ENCODE data around the gene CSNK1E.

Gene CSNK1E

DNA sequence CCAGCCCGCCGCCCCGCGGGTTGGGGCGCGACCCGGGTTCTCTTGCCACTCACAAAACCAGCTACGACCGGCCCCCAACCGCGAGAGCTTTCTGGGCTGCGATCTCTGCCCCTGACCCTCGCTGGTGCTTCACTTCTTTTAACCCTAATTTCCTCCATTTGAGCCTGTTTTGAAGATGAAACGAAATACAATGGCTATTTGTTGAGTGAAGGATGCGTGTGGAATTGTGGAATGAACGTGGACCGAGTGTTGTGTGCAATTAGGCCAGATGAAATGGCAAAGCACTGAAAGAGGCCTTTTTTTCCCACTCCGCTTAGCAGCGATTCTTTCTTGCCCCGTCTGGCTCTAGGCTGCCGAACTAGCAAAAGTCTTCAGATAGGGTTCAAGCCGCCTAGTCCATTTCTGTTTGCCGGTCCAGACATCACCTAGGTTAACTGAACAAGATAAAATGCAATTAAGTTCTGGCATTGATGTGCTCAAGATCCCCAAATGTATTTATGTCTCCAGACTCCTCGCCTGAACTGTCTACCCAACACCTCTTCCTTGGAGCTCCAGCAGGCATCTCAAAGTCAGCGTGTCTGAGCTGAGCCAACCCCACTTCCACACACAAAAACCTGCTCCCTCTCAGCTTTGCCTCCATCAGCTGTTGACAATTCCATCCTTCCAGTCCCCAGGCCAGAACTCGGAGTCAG lies 44.0 kb downstream of the CSNK1E start:
- DNase-seq (ENCODE audit: low spot score): peak; percentile 81

DNA sequence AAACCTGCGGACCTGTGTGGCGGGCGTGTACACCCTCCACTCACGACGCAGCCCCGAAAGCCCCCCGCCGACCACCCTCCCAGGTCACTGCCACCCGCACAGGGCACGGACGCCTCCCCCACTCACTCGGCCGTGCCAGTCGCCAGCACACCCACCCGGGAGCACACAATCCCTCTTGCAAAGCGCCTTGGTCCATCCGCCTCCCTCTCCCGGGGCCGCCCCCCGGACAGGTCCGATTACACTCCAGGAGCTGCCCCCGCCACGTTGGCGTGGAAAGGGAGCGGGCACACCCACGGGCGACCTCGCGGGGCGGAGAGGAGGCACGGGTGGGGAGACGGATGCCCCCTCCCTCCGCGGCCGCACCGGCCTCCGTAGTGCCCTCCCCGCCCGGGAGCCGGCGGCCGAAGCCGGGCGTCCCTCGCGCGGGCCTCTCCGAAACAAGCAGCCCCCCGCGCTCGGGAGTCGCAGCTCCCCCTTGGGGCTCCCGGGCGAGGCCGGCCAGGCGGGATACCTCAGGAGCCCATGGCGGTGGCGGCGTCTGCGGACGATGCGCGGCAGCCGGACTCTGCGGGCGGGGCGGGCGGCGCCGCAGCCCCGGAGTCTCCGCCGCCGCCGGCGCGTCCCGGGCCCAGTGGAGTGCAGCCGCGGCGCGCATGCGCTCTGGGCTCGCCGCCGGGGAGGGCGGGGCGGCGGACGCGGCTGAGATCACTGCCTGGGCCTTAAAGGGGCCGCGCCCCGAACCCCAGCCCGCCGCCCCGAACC lies 44.7 kb downstream of the CSNK1E start, which contains the start of gene TMEM184B:
TMEM184B (minus strand) TSS at position 638 of the 762 bp plus-strand sequence. CDS start 25,049 bp downstream, outside the sequence.
- peak; percentile 86 for DNase-seq (ENCODE audit: low spot score)

DNA sequence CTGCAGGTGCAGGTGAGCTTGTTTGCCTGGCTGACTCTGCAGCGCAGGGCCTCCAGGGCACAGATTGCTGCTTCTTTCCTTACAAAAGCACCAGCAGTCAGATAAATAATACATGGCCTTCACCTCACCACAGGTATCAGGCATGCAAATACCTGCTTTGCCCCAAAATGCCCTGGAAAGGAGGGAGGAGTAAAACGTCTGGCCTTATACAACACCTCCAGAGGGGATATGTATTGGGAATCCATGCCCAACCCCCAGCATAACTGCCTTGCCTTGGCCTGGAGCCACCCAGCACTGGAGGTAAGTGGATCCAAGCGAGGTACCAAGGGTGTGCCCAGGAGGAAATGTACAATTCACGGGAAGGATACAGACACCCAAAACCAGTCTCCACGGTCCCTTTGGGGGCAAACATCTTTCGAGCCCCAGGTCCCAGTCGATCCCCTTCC lies 45.3 kb downstream of the CSNK1E start:
- no peak for DNase-seq (ENCODE audit: low spot score)

DNA sequence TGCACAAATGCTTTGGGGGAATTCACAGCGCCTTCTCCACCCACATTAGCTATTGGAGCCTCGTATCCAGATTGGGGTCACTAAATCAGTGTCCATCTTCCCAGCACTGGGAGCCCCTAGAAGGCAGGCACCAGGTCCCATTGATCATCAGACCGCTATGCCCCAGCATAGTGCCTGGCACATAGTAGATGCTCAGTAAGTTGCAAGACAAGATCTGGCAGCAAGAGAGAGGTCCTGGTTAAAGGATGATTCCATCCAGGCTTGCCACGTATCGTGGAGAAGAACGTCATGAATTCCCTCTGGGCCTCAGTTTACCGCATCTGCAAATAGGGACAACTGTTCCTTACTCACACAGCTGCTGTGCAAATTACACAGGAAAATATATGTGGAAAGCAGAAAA lies 46.1 kb downstream of the CSNK1E start:
- no peak for DNase-seq (ENCODE audit: low spot score)

DNA sequence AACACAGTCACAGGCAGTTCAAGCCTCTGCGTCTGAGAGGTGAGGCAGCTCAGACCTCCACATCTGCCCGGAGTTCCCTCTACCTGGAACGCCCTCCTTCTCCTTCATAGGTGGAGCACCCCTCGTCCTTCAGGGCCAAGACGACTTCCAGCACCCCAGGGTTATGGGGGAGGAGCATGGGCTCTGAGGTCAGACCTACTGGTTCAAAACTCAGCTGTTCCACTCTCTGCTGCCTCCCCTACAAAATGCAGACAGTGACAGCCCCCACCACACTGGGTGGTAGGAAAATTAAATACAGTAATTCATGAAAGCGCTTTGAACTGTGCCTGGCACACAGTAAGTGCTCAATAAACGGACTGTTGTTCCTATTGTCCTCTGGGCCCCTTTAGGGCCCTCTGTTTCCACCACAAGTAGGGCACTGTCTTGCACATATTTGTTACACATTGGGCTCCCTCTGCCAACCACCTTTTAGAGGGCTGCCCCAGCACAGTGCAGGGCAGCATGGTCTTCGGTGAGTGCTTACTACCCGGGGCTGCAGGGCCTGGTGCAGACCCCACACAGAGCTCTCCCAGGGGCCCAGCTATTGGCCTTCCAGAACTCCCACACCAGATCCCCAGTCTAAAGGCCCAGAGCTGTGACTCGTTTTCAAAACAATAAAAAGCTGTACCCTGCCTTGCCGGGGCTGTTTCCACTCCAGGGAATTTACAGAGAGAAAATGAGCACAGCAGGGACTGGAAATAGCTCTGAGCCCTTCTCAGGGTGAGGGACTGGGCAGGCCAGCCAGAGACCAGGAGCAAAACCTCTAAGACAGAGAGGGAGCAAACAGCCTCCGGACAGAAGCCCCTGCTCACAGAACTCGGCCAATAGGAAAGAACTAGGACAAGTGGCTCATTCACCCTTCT lies 46.9 kb downstream of the CSNK1E start:
- DNase-seq (ENCODE audit: low spot score): peak; percentile 74

DNA sequence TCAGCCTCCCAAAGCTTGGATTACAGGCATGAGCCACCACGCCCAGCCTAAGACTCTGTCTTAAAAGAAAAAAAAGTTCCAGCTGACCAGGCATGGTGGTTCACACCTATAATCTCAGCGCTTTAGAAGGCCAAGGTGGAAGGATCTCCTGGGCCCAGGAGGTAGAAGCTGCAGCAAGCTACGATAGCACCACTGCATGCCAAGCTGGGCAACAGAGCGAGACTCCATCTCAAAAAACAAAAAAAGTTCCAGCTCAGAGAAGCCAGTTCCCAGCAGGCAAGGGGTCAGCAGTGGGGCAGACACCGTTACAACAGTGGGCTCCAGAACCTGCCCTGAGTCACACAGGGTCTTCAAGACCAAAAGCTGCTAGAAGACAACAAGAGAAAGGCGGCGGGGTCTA lies 47.8 kb downstream of the CSNK1E start:
- DNase-seq (ENCODE audit: low spot score): no peak

DNA sequence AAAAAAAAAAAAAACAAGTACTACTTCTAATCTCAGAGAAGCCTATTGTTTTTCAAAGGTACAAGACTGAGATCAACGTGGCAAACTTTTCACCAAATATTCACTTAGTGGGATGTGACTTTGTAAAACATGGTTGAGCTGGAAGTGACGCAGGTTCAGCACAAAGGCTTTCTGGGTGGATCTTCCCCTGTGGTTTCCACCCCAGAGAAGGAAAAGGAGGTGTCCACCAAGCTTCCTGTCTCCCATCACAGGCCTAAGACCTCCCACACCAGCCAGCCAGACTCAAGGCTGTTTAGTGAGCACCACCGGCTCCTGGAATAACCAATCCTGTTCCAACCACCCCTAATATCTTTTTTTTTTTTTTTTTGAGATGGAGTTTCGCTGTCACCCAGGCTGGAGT lies 50.1 kb downstream of the CSNK1E start:
- DNase-seq (ENCODE audit: low spot score): no peak

DNA sequence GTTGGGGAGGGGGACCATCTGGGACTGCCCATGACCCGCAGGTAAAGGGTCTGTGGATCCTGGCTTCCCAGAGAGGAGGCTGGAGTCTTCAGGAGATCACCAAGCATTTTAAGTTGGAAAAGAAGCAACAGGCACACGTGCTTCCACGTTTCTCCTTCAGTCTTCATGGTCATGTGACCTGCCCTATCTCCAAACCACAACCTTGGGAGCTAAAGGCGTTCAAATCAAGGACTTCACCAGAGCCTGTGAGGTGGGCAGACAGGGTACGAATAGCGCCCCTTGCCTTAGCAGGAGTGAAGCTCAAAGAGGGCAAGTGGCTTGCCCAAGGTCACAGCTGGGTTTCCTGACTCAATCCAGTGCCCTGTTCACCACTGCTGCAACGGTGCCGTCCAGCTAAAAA lies 51.1 kb downstream of the CSNK1E start:
- no peak for DNase-seq (ENCODE audit: low spot score)

DNA sequence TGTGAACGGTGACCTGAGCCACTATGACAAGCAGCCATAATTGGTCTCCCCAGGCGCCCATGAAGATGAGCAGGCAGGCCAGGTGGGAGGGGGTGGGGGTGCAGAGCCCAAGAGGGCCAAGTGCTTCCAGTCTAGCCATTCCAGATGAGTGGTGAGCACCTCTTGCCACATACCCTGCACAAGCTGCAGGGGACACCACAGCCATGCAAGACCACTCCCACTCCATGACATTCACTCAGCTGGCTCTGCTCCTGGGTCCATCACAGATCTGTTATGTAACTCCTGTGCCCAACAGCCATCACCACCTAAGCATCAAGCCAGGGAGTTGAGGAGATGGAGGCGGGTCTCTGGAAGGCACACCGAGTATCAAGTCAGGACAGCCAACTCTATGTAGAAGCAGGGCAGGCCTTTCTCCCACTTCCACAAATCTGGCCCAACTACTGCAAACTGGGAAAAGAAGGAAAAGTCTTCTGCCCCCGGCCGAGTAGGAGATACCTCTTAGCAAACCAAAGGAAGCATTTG lies 52.9 kb downstream of the CSNK1E start:
- no peak for DNase-seq (ENCODE audit: low spot score)

DNA sequence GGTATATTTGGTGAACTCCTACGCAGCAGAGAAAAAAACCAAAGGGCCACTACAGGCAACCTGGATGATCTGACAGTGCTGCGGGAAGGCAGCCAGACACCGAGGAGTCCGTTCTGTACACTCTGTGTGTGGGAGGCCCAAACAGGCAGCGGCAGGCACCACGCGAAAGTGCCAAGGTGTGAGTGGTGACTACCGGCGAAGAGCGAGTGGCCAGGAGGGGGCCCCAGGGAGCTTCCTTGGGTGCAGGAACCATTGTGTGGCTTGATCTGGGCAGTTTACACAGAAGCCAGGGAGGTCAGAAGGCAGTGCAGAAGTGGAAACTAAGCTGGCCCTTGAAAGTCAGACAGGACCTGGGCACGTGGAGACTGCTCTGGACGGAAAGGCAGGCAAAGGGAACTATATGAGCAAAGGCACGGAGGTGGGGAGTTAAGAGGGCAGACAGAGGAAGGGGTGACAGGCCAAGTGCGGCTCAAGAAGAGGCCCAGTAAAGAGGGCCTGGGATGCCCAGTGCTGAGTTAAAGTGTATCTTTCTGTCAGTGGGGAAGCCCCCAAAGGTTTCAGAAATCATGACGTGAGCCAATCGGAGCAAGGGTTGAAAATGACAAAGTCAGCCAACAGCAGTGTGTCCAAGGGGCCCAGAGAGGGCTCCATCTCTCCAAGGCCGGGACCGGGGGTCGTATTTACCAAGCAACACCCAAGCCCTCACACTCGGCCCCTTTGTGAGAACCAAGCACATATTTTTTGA lies 55.0 kb downstream of the CSNK1E start:
- peak; percentile 73 for DNase-seq (ENCODE audit: low spot score)

DNA sequence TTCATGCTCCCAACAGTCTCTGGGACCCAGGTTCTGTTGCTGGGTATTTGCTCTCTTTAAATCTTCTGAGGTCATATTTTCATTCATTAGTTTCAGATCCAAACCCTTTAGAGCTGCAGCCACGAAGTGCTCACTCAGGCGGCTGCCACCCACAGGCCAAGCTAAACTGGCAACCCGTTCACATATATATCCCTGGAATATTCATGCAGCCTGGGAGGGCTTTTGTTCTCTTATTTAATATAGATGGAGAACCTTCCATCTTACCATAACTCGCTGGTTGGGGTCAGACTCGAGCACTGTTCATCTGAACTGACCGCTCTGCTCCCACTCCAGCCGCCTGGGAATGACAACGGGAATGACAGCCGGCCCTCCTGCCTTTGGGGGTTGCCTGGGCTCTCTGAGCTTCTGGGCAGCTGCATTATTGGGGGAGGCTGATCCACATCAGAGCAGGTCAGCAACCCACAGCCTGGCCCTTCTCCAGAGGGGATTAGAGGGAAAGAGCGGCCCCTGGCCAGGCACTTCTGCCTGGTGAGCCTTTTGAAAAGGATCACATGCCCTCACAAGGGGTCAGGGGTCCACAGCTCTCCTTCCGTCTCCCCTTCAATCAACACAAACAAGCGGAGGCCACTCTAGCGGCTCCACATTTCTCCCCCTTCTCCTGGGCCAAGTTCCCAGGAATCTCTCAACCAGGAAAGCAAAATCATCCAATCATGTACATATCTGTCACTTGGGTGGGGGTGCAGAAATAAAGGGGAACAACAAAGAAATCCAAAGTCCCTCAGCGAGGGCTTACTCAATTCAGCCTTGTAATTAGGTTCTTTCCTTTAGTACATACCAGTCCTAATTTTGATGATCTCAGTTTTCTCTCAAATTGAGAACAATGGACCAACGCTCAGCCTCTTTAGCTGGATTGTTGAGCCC lies 56.2 kb downstream of the CSNK1E start:
- DNase-seq (ENCODE audit: low spot score): peak; percentile 55

DNA sequence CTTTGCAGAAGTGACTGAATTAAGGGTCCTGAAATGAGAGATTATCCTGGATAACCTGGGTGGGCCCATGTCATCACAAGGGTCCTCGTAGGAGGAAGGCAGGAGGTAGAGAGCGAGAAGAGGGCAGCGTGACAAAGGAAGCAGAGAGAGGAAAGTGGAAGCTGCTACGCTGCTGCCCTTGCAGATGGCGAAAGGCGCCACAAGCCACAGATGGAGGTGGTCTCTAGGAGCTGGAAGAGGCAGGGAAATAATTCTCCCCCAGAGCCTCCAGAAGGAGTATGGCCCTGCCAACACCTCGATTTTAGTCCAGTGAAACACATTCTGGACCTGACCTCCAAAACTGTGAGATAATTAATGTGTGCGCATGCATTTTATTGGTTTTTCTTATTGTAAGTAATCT lies 57.9 kb downstream of the CSNK1E start:
- DNase-seq (ENCODE audit: low spot score): no peak

DNA sequence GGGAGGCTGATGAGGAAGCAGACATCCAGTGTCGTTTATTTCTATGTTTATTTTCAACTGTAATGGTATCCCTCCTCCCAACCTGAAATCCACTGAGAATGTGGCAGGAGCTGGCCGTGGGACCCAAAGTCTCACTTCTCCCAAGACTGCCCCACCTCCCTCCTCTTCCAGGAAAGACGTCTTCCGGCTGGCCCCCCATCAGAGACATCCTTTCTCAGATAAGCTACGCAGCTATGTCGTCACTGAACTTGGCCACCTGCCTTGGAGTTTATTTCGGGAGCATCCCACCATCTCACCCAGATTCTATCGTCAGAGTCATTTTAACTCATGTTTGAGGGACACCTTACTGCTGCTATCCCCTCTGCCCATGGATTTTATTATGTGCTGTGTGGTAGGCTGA lies 58.3 kb downstream of the CSNK1E start:
- no peak for DNase-seq (ENCODE audit: low spot score)

DNA sequence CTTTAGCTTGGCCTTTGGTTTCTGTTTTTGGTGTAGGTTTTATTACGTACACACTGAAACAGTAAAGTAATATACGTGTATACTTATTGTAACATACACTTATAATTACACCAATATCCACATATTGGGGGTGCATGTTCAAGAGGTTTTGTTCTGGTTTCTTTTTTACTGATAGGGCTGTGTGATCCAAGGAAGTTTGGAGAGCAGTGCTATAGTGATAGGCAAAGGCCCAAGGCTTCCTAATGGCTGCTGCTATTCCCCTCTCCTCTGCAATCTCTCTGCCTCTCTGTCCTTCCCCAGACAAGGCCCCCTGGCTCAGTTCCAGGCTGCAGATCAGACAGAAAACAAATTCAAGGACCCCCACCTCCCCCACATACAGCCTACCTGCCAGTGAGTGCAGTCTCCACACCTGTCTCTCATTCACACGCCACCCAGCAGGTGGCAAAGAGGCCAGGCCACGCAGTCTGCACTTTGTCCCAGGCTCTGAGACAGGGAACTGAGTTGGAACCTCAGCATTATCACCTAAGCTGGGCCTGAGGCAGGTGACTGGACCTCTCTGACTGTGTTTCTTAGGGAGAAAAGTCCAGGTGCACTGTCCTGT lies 59.5 kb downstream of the CSNK1E start:
- no peak for DNase-seq (ENCODE audit: low spot score)

DNA sequence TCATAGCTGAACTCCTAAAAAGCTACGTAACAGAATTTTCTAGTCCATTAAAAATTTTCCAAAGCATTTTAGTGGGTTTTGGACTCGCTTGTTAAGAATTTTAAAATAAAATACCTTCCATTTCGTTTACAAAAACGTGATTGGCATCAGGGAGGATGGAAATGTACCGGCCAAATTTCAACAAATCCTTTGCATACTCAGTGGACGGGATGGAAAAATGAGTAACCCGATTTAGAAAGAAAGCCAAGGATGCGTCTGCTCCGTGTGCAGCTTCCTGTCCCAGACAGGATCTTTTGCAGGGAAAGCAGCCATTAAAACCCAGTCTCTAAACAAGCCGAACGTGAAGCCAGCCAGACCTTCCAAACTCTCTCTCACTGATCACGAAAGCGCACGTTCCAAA lies 60.1 kb downstream of the CSNK1E start:
- no peak for DNase-seq (ENCODE audit: low spot score)

DNA sequence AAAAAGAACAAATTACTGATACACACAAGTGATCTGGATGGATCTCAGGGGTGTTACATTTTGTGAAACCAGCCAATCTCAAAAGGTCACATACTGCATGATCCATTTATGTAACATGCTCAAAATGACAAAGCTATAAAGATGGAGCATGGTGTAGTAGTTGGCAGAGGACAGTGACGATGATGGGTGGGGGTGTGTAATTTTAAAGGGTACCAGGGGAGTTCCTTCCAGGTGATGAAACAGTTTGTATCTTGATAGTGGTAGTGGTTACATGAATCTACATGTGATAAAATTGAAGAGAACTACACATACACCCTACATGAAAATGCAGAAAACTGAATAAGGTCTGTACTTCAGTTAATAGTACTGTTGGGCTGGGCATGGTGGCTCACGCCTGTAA lies 61.5 kb downstream of the CSNK1E start:
- DNase-seq (ENCODE audit: low spot score): no peak

DNA sequence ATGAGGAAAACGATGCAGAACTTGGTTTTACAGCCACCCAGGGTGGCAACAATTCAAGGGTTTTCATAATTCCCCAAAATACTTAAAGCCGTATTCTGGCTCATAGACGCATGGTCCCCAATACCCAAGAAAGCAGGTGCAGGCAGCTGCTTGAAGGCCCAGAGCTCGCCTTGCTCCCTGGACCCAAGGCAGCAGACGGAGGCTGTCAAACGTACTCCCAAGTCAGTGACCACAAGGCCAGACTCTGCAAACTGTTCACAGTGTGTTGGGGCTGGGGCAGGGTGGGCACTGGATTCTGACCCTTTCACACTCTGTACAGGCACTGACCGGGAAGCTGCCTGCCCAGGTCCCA lies 65.9 kb downstream of the CSNK1E start:
- no peak for DNase-seq (ENCODE audit: low spot score)

DNA sequence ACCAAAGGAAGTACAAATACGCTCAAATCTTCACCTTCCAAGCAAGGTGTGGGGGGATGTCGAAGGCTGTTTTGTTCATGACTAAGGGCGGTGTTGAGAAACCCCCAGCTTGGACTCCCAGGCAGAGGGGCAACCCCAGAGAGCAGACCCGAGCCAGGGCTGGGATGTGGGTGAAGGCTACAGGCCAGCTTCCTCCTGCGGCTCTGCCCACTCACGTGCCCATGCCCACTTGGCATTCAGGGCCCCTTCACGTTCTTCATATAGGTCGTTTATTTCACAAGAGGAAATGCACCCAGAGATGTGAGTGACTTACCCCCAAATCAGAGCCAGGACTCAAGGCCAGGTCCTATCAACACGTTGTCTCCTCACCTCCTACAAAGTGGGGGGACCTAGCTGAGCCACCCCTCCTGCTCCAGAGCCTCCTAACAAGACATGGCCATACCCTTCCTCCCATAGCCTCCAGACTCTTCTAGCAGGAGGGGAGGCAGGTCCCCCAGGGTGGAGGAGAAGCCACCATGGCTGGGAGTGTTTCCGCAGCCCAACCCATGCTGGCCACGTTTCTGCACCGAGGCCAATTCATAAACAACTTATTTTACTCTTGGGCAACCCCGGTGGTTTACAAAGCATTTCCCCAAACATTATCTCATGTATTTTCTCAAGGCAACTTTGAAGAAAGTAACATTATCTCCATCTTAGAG lies 66.4 kb downstream of the CSNK1E start:
- DNase-seq (ENCODE audit: low spot score): no peak
